Prostate gland (tissue), 2 donors: ENCODE measurements around the gene COPS2. TPM values are rescaled to one million over a fixed set of nuclear protein-coding genes. Genes with fewer than 3 reads are reported as not detected.

Experiments
- DNase-seq: peaks from one replicate; pipeline ENCODE4 v3.0.0-alpha.2; 2019; ENCODE audit warnings: low spot score
- H3K27ac ChIP-seq, 2 donors: fragments of 200-600 bp; sonication (generic); 2 replicates each; pipeline ENCODE4 v1.5.1; 2017 to 2019
- H3K27me3 ChIP-seq: fragments of 200-600 bp; sonication (generic); replicated peaks from 2 replicates; pipeline ENCODE4 v1.5.1; 2019; ENCODE audit not compliant: insufficient read depth
- H3K36me3 ChIP-seq, 2 donors: fragments of 200-600 bp; sonication (generic); 1 replicate in 1 of 2; 2 replicates in 1 of 2; pipeline versions ENCODE4 v1.5.1 to v1.8.1; 2017 to 2019
- H3K4me1 ChIP-seq: fragments of 200-600 bp; sonication (generic); replicated peaks from 2 replicates; pipeline ENCODE4 v1.5.1; 2019
- H3K4me3 ChIP-seq, 2 donors: fragments of 200-600 bp; sonication (generic); 2 replicates each; pipeline ENCODE4 v1.5.1; 2017 to 2019
- H3K9me3 ChIP-seq: fragments of 200-600 bp; sonication (generic); 2 replicates; pipeline ENCODE4 v1.5.1; 2017
- CTCF ChIP-seq, 4 experiments: fragments of 200-600 bp in 2 of 4; fragments of 450-650 bp in 2 of 4; sonication (generic) in 2 of 4; IDR thresholded peaks; 1 replicate in 3 of 4; 2 replicates in 1 of 4; pipeline ENCODE4 v1.5.1; 2016 to 2019; ENCODE audit warnings: antibody characterized with exemption in 4 of 4, mild to moderate bottlenecking in 2 of 4, moderate library complexity in 2 of 4
- POLR2A ChIP-seq: fragments of 450-650 bp; IDR thresholded peaks from one replicate; pipeline ENCODE4 v1.6.1; 2016; ENCODE audit warnings: antibody characterized with exemption, mild to moderate bottlenecking
- POLR2AphosphoS5 ChIP-seq: sonication (generic); formaldehyde crosslinking; IDR thresholded peaks from one replicate; pipeline ENCODE4 v1.6.1; 2017; ENCODE audit warnings: antibody characterized with exemption
- WGBS: methylation state at CpG from one replicate; pipeline ENCODE4 v1.1.5; 2018; 5-methylcytosine and 5-hydroxymethylcytosine counted together
- intact Hi-C: fragments of 100-400 bp; cut with DNase I; formaldehyde crosslinking; loops from one replicate; pipeline ENCODE4 v1.14.2; 2022
- total RNA-seq, 2 donors: library from RNA; depleted of rRNA; stranded (reverse); fragments of >200 nt; gene quantifications; one replicate each; pipeline ENCODE4 v1.1.0, GENCODE V29; 2016

COPS2 gene
- total RNA-seq, 2 donors from 2014 or later: 36.3 to 65.3 TPM

DNA sequence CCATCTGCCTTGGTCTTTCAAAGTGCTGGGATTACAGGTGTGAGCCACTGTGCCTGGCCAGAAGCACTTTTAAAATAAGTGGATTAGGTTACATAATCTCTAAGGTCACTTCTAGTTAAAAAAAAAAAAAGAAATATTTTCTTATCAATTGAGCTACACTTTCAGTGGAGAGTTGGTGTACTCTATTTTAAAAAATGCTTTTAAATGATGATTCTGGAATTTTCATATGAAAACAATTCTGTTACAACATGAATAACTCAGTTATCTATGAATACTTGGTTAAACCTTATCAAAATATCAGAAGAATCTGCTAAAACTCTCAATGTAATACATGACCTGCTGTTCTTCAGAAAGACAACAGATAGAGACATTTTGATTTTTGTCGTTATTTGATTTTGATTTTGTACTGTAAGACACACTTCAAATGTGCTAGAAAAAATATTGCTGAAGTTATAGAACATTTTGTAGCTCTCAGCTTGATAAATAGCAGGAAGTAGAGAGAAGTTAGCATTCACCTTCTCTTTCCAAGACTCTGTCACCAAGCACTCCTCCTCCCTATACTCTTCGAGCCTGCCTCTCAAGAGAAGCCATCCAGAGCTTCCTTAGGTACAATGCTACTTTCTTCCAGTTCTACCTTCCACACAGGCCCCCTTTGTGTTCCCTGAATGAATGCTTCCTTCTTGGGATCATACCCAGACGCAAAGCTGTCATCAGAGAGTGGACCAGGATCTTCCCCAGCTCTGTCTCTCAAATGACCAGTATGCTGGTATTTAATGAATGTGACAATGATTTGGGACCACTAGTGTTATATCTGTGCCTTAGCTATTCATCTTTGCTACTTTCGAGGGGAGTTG lies 61.9 kb downstream of the COPS2 start:
- H3K36me3 ChIP-seq: no peaks in the 10 kb centered on the region
- H3K4me1 ChIP-seq: no peaks in the 10 kb centered on the region
- 83% methylated on average over 4 of the region's 4 CpGs for WGBS
- no peak overlapping the region for H3K4me3 ChIP-seq
- H3K9me3 ChIP-seq: no peaks in the 10 kb centered on the region
- no peak for TF ChIP-seq CTCF (IDR thresholded peaks at IDR 0.05)
- no peak for TF ChIP-seq POLR2AphosphoS5
- no peaks in the 10 kb centered on the region for H3K27me3 ChIP-seq
- H3K27ac ChIP-seq: peak overlapping the region in 1 of 2 donors; percentile 10
- intact Hi-C loops: no loop called here
- DNase-seq: no peak

- DNase-seq: no peak
- no peaks in the 10 kb centered on the region for H3K27me3 ChIP-seq
- intact Hi-C loops: no loop called here
- H3K9me3 ChIP-seq: no peaks in the 10 kb centered on the region
- H3K36me3 ChIP-seq: no peaks in the 10 kb centered on the region
- TF ChIP-seq CTCF (IDR thresholded peaks at IDR 0.05) (no peak), POLR2A (no peak), POLR2AphosphoS5 (no peak)
- no peak overlapping the region for H3K4me3 ChIP-seq
- no peak overlapping the region for H3K27ac ChIP-seq
- H3K4me1 ChIP-seq: no peaks in the 10 kb centered on the region
- 86% methylated on average over 4 of the region's 4 CpGs for WGBS
Observed at GRCh38 chr15:49088996-49089395, 66.4 kb downstream of the COPS2 start.

DNA sequence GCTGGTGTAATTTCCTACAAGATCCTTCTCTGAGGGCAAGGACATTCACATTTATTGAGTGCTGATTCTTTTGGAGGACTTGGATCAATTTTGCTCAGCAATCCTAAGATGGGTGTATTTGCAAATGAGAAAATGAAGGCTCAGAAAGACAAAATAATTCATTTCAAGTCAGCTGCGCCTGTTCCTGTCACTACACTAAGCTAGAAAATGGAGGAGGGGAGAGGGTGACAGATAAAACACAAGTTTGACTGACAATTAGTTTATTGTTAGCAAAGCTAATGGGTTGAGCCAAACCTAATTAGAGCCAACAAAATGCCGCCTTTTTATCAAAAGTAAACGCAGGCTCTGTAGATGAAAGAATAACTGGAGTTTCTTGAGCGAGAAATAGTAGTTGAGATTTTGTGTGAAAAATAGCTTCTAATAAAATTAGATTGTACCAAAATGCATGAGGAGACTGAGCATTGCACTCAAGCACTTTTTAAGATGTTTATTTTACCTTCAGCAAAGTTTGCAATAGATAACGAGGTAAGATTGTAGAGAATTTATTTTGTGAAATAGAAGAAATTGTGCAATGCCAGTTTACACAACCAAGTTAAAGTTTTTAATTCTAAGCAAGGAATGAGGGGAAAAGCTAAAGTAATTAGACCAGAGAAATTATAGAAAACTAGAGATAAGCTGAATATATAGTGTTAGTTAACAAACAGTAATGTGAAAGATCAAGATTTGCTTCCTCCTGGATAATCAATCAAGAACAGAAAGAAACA lies 69.5 kb downstream of the COPS2 start:
- intact Hi-C loops: no loop called here
- no peaks in the 10 kb centered on the region for H3K36me3 ChIP-seq
- no peak overlapping the region for H3K4me3 ChIP-seq
- H3K9me3 ChIP-seq: no peaks in the 10 kb centered on the region
- DNase-seq: no peak
- no peaks in the 10 kb centered on the region for H3K4me1 ChIP-seq
- 34% methylated on average over 5 of the region's 5 CpGs for WGBS
- no peak for TF ChIP-seq CTCF (IDR thresholded peaks at IDR 0.05)
- no peak for TF ChIP-seq POLR2AphosphoS5
- no peak for TF ChIP-seq POLR2A
- no peak overlapping the region for H3K27ac ChIP-seq
- H3K27me3 ChIP-seq: no peaks in the 10 kb centered on the region

DNA sequence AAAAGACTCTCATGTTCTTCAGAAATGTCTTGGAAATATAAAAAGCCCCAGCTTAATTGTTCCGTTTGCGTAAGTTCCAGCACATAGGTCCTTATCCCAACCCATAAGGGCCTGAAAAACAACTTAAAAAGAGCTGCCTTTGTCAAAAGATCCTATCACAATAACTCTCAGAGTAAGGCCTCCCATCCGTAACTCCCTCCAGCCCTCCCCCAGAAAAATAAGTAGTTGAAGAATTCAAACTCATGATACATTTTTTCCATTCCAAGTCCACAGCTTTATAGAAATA lies 71.2 kb downstream of the COPS2 start:
- DNase-seq: no peak
- Histone ChIP-seq H3K36me3 (no peaks in the 10 kb centered on the region), H3K4me1 (no peaks in the 10 kb centered on the region), H3K9me3 (no peaks in the 10 kb centered on the region), H3K4me3 (no peak overlapping the region), H3K27ac (no peak overlapping the region), H3K27me3 (no peaks in the 10 kb centered on the region)
- intact Hi-C loops: no loop called here
- no peak for TF ChIP-seq POLR2A
- WGBS: 95% methylated on average over 3 of the region's 3 CpGs

GRCh38 chr15:49083401-49084284 lies 71.8 kb downstream of the COPS2 start:
- Histone ChIP-seq H3K27me3 (no peaks in the 10 kb centered on the region), H3K36me3 (no peaks in the 10 kb centered on the region), H3K9me3 (no peaks in the 10 kb centered on the region), H3K27ac (no peak overlapping the region), H3K4me1 (no peaks in the 10 kb centered on the region), H3K4me3 (no peak overlapping the region)
- TF ChIP-seq CTCF (IDR thresholded peaks at IDR 0.05) (no peak), POLR2AphosphoS5 (no peak), POLR2A (no peak)
- WGBS: 86% methylated on average over 5 of the region's 5 CpGs
- no peak for DNase-seq
- intact Hi-C loops: no loop called here
